Progenitor cell of endocrine pancreas (in vitro differentiated cells): ENCODE measurements around the gene CHTF8. TPM values are rescaled to one million over a fixed set of nuclear protein-coding genes. Genes with fewer than 3 reads are reported as not detected.
"Not testable (repeated sequence)": the region's sequence is repeated elsewhere in the genome, so short reads cannot be mapped to it uniquely, and the experiment has no call there.

Experiments
- DNase-seq: peaks from one replicate; pipeline ENCODE4 v3.0.0; 2021; ENCODE audit warnings: low spot score; ENCODE audit not compliant: unreplicated experiment
- H3K27ac Mint-ChIP-seq: 2 replicates; pipeline ENCODE4 v1.8.0; 2021; ENCODE audit warnings: mild to moderate bottlenecking, moderate library complexity, mixed read lengths
- H3K27me3 Mint-ChIP-seq: 2 replicates; pipeline ENCODE4 v1.8.0; 2021; ENCODE audit warnings: mixed read lengths
- H3K36me3 Mint-ChIP-seq: 2 replicates; pipeline ENCODE4 v1.8.0; 2022; ENCODE audit warnings: mixed read lengths; ENCODE audit not compliant: insufficient read depth
- H3K4me1 Mint-ChIP-seq: 2 replicates; pipeline ENCODE4 v1.8.0; 2021; ENCODE audit warnings: low read depth, mixed read lengths
- H3K4me3 Mint-ChIP-seq: 2 replicates; pipeline ENCODE4 v1.8.0; 2021; ENCODE audit warnings: low read depth, mild to moderate bottlenecking, moderate library complexity, mixed read lengths
- H3K9me3 Mint-ChIP-seq: 2 replicates; pipeline ENCODE4 v1.8.0; 2021; ENCODE audit warnings: low read depth, mixed read lengths
- total RNA-seq: library from RNA; stranded (reverse); gene quantifications from 2 replicates; pipeline ENCODE4 v1.2.1, GENCODE V29; 2021
- TF ChIP-seq, protein P1 (sequence below): fragments of 200-600 bp; sonication (generic); IDR thresholded peaks from one replicate; pipeline ENCODE4 v1.5.0; 2021; ENCODE audit warnings: antibody characterized with exemption, mild to moderate bottlenecking; ENCODE audit not compliant: unreplicated experiment

The CHTF8 gene
- total RNA-seq, 1 donor from 2014 or later: 117 TPM

DNA sequence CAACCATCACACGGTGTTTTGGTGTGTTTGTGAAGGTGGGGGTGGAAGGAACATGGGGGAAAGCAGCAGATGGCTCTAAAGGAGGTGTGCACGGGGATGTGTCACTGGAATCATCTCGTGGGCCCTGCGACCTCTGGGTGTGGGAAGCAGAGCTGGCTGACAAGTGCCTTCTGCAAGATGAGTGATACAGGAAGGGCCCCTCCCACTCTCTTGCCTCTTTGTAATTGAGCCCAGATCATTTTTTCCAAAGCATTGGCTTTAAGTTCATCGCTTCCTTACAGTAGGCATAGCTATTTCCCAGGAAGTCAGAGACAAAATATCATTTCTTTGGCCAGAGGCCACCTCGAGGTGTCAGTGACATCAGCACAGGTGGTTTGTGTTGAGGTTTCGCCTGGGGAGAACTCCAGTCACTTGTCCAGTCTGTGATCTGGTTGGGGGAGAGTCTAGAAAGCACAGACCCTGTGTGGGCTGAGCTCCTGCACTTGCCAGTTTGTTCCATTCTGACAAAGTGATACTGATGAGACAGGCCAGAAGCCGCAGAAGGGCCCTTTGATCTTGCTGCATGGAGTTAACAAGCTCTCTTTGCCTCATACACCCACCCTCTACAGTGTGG, 33.9 kb upstream of the CHTF8 start:
- Mint-ChIP-seq H3K27me3 (no peaks in the 10 kb centered on the region), H3K4me1 (peaks cover 44% of the 10 kb centered on the region), H3K4me3 (peak overlapping the region; percentile 6), H3K9me3 (no peaks in the 10 kb centered on the region), H3K27ac (peak overlapping the region; percentile 73), H3K36me3 (peaks cover 29% of the 10 kb centered on the region)
- TF ChIP-seq, protein P1, sequence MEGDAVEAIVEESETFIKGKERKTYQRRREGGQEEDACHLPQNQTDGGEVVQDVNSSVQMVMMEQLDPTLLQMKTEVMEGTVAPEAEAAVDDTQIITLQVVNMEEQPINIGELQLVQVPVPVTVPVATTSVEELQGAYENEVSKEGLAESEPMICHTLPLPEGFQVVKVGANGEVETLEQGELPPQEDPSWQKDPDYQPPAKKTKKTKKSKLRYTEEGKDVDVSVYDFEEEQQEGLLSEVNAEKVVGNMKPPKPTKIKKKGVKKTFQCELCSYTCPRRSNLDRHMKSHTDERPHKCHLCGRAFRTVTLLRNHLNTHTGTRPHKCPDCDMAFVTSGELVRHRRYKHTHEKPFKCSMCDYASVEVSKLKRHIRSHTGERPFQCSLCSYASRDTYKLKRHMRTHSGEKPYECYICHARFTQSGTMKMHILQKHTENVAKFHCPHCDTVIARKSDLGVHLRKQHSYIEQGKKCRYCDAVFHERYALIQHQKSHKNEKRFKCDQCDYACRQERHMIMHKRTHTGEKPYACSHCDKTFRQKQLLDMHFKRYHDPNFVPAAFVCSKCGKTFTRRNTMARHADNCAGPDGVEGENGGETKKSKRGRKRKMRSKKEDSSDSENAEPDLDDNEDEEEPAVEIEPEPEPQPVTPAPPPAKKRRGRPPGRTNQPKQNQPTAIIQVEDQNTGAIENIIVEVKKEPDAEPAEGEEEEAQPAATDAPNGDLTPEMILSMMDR: no peak
- DNase-seq: no peak

DNA sequence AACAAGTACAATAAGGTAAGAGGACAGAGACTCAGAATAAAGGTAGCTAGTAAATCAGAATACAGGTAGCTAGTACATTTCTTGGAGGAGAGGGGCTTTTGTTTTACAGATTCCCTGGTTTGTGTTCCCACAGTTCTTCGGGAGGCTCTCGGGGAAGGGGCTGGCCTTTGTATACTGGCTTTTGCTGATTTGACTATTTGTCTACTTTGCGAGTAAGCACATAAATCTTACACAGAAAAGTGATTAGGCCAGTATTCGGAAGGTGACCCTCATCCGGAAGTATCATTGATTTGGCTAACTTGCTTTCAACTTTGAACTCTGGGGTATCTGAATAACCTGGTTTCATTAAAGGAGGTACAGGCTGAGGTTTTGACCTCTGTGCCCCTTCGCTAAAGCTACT, 33.2 kb upstream of the CHTF8 start:
- TF ChIP-seq, protein P1: no peak
- Mint-ChIP-seq H3K4me1 (peaks cover 42% of the 10 kb centered on the region), H3K36me3 (peaks cover 31% of the 10 kb centered on the region), H3K27ac (peak overlapping the region; percentile 73), H3K27me3 (no peaks in the 10 kb centered on the region), H3K4me3 (no peak overlapping the region), H3K9me3 (no peaks in the 10 kb centered on the region)
- no peak for DNase-seq

DNA sequence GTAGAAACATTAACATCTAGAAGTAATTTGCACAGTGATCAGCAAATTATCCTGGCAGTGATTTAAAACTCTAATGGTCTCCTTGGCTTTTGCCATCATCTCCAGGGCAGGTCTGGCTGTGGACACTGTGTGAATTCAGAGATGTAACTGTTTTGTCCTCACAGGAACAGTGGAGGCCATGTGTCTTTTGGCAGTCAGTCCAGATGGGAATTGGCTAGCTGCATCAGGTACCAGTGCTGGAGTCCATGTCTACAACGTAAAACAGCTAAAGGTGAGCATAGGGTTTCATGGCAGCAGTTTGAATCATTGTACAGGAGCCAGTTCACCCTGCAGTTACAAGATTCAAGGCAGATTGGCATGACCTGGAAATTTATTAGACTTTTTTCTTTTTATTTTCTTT, 27.8 kb upstream of the CHTF8 start:
- peaks cover 30% of the 10 kb centered on the region for H3K36me3 Mint-ChIP-seq
- no peaks in the 10 kb centered on the region for H3K9me3 Mint-ChIP-seq
- H3K27ac Mint-ChIP-seq: no peak overlapping the region
- DNase-seq: no peak
- peaks cover 8% of the 10 kb centered on the region for H3K4me1 Mint-ChIP-seq
- no peaks in the 10 kb centered on the region for H3K27me3 Mint-ChIP-seq
- TF ChIP-seq, protein P1: no peak
- no peak overlapping the region for H3K4me3 Mint-ChIP-seq

DNA sequence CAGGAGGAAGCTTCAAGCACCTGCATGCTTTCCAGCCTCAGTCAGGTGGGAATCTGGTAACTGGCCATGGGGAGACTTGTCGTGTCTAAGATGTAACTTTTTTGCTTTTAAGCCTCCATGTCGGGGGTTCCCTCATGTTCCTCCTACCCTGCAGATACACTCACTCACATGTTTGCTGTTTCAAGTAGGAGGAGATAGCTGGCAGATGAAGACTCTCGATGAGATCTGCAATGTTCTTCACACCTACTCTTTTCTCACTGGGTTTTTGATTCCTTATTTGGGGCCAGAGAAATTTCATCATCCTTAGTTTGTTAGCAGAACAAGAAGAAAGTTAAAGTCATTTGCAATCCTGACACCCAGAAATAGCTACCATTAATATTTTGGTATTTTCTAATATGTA, 24.8 kb upstream of the CHTF8 start:
- DNase-seq: no peak
- no peaks in the 10 kb centered on the region for H3K27me3 Mint-ChIP-seq
- no peak overlapping the region for H3K4me3 Mint-ChIP-seq
- H3K9me3 Mint-ChIP-seq: no peaks in the 10 kb centered on the region
- H3K36me3 Mint-ChIP-seq: peaks cover 35% of the 10 kb centered on the region
- no peak overlapping the region for H3K27ac Mint-ChIP-seq
- H3K4me1 Mint-ChIP-seq: peaks cover 2% of the 10 kb centered on the region
- TF ChIP-seq, protein P1: no peak

DNA sequence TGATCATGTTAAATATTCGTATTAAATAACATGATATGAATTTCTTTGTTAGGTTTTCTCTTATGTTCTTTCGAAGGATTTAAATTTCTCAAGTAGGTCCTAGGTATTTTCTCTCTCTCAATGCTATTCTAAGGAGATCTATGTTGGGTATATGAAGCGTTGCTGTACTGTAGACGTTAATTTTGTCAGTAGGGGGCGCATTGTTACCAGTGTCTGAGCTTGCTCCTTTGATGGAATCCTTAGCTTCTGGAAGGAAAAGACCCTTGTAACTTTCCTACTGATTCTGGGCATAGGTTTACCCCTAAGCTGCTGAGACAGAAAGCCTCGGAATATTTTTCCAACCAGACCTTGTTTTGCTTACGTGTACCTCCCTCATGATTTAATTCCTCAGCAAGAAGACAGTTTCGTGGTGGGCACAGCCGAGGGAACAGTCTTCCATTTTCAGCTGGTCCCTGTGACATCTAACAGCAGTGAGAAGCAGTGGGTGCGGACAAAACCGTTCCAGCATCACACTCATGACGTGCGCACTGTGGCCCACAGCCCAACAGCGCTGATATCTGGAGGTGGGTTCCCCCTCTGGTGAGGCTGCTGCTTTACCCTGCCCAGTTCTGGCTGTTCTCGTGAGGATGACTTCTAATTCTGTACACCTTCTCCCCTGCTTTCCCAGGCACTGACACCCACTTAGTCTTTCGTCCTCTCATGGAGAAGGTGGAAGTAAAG, 17.9 kb upstream of the CHTF8 start:
- Mint-ChIP-seq H3K9me3 (no peaks in the 10 kb centered on the region), H3K4me3 (no peak overlapping the region), H3K27me3 (no peaks in the 10 kb centered on the region), H3K4me1 (no peaks in the 10 kb centered on the region), H3K27ac (peak overlapping the region; percentile 29), H3K36me3 (peaks cover 28% of the 10 kb centered on the region)
- DNase-seq: peak; percentile 37
- TF ChIP-seq, protein P1: peak; percentile 79

GRCh38 chr16:69149621-69150020, 17.2 kb upstream of the CHTF8 start:
- H3K4me3 Mint-ChIP-seq, H3K4me1 Mint-ChIP-seq, DNase-seq, H3K27me3 Mint-ChIP-seq, H3K9me3 Mint-ChIP-seq, H3K27ac Mint-ChIP-seq: not testable (repeated sequence)
- H3K36me3 Mint-ChIP-seq: peaks cover 27% of the 10 kb centered on the region
